Activated CD4-positive, alpha-beta T cell treated with anti-CD3 and anti-CD28 coated beads, Interleukin-2, amount 50 U/mL, for 24 hours (primary cell): ENCODE results near the gene JAKMIP1.

Source experiments
- DNase-seq, 2 donors: peaks; one replicate each; pipeline ENCODE4 v3.0.0-alpha.2; 2020; ENCODE audit warnings: low read depth in 1 of 2, low spot score in 1 of 2

JAKMIP1 gene

DNA sequence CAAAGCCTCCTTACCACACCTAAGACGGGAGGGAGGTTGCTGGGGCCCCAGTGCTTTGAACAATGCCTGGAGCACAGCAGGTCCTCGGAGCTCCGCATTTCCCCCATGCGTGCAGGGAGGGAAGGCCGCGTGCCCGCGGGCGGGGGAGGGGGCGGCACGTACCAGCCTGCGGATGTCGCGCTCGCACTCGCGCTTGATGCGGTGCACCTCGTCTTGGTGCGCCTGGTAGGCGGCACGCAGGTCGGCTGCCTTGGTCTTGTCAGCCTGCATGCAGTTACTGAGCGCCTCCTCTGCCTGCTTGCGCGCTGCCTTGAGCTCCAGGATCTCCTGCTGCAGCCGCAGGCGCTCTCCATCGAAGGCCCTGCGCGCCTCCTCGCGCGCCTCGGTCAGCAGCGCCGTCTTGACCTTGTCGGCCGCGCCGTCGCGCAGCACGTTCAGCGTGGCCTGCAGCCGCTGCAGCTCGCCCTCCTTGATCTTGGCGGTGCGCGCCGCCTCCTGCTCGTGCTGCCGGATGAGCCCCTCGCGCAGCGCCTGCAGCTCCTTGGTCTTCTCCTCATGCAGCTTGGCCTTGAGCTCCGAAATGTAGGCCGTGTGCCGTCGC lies 94.9 kb downstream of the JAKMIP1 start:
- DNase-seq, result no peak

- no peak for DNase-seq
Observed at GRCh38 chr4:6104541-6105130, 95.7 kb downstream of the JAKMIP1 start.

DNA sequence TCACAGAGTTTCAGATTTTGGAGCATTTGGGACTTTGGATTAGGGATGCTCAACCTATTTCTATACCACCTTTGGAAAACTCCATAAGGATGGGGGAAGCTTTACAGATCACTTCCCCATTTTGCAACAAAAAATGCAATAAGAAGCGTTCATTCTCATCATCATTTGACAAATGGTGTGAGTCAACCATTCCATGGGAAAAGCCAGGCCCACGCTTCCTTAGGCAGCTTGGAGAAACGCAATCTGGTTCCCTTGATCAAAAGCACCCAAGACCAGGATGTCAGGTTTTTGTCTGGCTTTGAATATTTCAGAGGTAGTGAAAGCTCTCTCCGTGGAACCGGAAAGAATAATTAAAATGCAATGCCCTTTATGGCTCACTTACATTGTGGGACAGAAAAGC lies 102.8 kb downstream of the JAKMIP1 start:
- DNase-seq, result no peak

- no peak for DNase-seq
Observed at GRCh38 chr4:6095897-6096296, 104.5 kb downstream of the JAKMIP1 start.

- no peak for DNase-seq
Observed at GRCh38 chr4:6095023-6095752, 105.2 kb downstream of the JAKMIP1 start.

- DNase-seq, result no peak
Observed at GRCh38 chr4:6093671-6094070, 106.7 kb downstream of the JAKMIP1 start.

- no peak for DNase-seq
Observed at GRCh38 chr4:6092971-6093370, 107.4 kb downstream of the JAKMIP1 start.

- DNase-seq, result no peak
Observed at GRCh38 chr4:6092131-6092530, 108.2 kb downstream of the JAKMIP1 start.

DNA sequence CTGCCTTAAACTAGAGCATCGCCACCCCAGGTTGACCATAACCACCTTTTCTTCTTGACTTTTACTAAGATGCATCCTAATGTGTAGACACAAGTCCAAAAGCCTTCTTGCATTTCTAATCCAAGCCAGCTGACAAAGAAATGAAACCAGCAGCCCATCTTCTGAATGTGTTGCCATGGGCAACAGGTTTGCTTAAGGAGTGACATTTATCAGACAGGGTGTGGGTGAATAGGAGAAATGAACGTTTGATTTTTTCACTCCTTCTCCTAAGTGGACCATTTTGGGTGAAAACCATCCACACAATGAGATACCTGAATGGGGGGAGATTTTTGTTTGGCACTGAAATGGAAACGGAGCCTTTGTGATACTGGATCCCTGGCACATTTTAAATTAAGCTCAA lies 109.4 kb downstream of the JAKMIP1 start:
- no peak for DNase-seq

- no peak for DNase-seq
Observed at GRCh38 chr4:6088950-6089349, 111.4 kb downstream of the JAKMIP1 start.

GRCh38 chr4:6087669-6088341 lies 112.5 kb downstream of the JAKMIP1 start:
- DNase-seq, result no peak

- DNase-seq, result no peak
Observed at GRCh38 chr4:6086846-6087245, 113.5 kb downstream of the JAKMIP1 start.

DNA sequence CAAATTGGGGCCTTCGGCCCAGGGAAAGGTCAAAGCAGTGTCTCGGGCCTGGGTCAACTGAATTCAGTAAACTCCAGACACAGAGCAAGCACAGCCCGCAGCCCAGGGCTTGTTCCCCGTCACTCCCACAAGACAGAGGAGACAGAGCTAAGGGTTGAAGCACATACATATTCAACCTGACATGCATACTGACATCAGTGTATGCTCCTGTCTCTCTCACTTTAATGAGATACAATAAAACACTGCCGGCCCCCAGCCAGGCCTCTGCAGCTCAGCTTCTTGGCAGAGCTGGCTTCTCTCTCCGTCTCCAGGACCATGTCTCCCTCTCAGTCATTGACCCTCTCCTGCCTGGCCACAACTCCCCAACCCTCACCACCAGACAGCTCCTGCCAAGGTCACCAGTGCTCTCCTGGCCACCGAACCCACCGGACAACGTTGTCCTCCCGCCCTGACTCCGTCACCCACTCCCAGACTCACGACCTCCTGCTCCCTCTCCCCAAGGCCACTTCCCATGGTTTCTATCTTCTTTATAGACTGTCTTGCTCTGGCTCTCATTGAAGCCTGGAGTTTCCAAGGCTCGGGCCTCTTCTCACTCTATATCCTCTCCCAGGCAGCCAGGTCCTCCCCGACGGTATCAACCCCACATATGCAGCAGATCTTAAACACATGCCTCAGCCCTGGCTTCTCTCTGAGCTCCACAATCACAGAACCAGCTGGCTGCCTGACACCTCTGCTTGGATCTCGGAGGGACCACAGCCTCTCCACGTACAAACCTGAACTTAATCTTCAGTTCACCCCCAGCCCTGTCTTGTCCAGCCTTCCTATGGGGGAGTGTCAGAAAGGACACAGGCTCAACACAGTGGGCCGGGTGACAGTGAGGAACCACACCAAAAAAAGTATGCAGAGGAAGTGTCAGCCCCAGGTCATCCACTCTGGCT lies 114.4 kb downstream of the JAKMIP1 start:
- DNase-seq, result no peak

DNA sequence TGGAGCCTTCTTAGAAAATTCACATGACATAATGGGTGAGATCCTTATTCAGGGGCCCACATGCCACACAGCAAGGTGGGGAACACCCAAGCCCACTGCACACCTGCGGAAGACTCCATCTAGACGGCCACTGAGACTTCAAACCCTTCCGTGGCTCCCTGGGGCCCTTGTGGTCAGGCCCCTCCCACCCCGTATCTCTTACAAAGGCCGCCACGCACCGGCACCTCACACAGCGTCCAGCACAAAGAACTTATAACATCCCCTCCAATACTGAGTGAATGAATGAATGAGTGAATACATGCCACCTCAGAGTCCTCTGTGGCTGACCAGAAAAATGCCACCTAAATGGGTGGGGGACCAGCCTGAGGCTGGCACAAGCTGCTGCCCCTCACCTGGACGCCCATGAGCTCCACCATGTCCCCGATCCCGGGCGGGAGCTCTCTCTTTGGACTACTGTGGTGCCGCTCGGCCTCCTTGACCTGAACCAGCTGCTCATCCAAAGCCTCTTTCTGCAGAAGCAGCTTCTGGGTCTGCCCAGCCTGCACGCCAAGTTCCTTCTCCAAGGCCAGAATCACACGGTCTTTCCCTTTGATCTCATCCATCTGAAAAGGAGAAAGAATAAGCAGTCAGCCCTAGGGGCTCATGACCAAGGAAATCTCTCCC lies 115.2 kb downstream of the JAKMIP1 start:
- no peak for DNase-seq

GRCh38 chr4:6079965-6080364 lies 120.4 kb downstream of the JAKMIP1 start:
- DNase-seq, result no peak

DNA sequence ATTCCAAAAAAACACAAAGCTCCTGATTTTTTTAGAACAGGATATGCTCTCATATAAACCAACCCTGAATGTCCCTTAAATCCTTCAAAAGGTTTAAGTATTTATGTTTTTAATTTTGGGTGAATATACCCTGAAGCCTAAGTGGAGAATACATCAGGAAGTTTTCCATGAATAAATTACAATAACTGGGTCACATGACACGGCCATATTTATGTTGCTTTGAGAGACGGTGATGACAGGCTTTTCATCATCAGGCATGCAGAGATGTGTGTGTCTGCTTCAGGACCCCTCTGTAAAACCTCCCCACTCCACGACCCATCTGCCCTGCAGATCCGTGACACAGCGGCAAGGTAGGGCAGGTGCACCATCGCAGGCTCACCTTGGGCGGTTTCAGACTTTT lies 121.8 kb downstream of the JAKMIP1 start:
- DNase-seq, result no peak

DNA sequence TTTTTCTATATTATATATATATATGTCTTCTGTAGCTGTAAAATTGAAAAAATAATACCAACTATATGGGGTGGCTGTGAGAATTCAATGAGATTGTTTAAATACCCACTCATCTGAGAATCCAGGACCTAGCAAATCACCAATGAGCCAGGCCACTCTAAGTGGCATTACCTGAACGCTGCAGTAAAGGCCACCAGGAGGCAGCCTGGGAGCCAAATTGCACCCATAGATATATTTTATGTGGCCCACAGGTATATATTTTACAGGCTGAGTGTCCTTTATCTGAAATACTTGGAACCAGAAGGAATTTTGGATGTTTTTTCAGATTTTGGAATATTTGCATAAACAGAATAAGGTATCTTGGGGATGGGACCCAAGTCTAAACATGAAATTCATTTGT lies 124.0 kb downstream of the JAKMIP1 start:
- no peak for DNase-seq

DNA sequence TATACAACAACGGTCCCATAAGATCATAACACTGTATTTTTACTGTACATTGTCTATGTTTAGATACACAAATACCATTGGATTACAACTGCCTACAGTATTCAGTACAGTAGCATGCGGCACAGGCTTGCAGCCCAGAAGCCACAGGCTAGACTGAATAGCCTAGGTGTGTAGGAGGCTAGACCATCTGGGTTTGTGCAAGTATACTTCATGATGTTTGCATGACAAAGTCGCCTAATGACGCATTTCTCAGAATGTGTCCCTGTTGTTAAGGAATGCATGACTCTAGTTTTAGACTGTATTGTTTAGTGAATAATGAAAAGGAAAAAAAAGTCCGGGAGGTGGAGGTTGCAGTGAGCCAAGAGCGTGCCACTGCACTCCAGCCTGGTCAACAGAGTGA lies 125.6 kb downstream of the JAKMIP1 start:
- no peak for DNase-seq

DNA sequence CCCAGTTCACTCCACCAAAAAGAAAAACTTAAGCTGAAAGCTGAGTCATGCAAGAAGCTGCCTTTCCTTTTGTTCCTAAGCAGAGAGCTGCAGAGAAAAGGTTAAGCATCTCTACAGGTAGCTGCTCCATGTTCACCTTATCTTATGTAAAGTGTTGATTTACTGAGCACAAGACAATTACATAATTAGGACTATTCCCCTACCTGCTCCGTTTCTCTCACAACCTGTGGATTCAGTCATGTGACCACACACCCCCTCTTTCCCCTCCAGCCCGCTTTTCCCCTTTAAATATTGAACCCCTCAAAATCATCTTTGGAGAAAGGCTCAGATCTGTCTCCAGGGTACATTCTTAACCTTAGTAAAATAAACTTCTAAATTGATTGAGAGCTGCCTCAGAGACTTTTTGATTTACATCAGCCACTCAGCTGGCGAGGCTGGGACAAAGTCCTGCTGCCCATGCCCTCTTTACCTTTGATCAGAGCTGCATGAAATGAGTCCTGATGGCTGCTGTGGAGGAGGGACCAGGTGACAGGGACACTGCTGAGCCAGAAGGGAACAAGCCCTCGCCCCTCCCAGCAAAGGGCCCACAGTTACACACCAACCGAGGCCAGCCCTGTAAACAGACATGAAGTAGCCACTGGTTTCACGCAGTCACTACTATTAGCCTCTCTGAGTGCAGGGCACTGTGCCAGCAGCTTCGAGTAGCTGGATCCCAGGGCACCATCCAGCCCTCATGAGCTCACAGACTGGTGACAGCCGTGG lies 128.2 kb downstream of the JAKMIP1 start:
- DNase-seq, result no peak
